Heart left ventricle (tissue), 16 donors: ENCODE measurements around the gene MIEN1. TPM values are rescaled to one million over a fixed set of nuclear protein-coding genes. Genes with fewer than 3 reads are reported as not detected.
A peak's percentile ranks its signal among the peaks of the same experiment; 100 is the strongest.

Source experiments
- ATAC-seq, 4 donors: fragments of 200-7000 bp; cut with Tn5 transposase; one replicate each; pipeline ENCODE4 v1.9.1; 2020 to 2022; ENCODE audit warnings: moderate library complexity in 4 of 4, mild to moderate bottlenecking in 3 of 4, moderate number of reproducible peaks in 1 of 4
- DNase-seq, 5 donors: peaks; one replicate each; pipeline ENCODE4 v3.0.0-alpha.2; 2020
- H3K27ac ChIP-seq, 12 donors: fragments of 200-600 bp; sonication (generic) in 4 of 12; one replicate each; pipeline versions ENCODE4 v1.5.0 to v1.8.0; 2016 to 2022; ENCODE audit warnings: mild to moderate bottlenecking in 2 of 12
- H3K27me3 ChIP-seq, 9 donors: fragments of 200-600 bp; sonication (generic) in 2 of 9; one replicate each; pipeline versions ENCODE4 v1.5.1 to v1.8.0; 2016 to 2022; ENCODE audit warnings: mild to moderate bottlenecking in 3 of 9
- H3K36me3 ChIP-seq, 9 donors: fragments of 200-600 bp; sonication (generic) in 2 of 9; one replicate each; pipeline versions ENCODE4 v1.5.0 to v1.8.0; 2018 to 2022; ENCODE audit warnings: mild to moderate bottlenecking in 2 of 9
- H3K4me1 ChIP-seq, 12 donors: fragments of 200-600 bp; sonication (generic) in 4 of 12; one replicate each; pipeline versions ENCODE4 v1.5.0 to v1.8.0; 2016 to 2022; ENCODE audit warnings: mild to moderate bottlenecking in 3 of 12
- H3K4me3 ChIP-seq, 12 donors: fragments of 200-600 bp; sonication (generic) in 4 of 12; one replicate each; pipeline versions ENCODE4 v1.5.0 to v1.8.0; 2017 to 2022; ENCODE audit warnings: mild to moderate bottlenecking in 9 of 12, moderate library complexity in 4 of 12
- H3K9me3 ChIP-seq, 12 donors: fragments of 200-600 bp; sonication (generic) in 4 of 12; one replicate each; pipeline versions ENCODE4 v1.5.0 to v1.8.0; 2016 to 2022; ENCODE audit warnings: mild to moderate bottlenecking in 1 of 12
- POLR2A ChIP-seq, 2 donors: fragments of 450-650 bp; IDR thresholded peaks; one replicate each; pipeline ENCODE4 v1.6.1; 2017; ENCODE audit warnings: antibody characterized with exemption in 2 of 2, mild to moderate bottlenecking in 2 of 2, moderate library complexity in 2 of 2
- WGBS, 4 donors: extraction: QIAGEN DNeasy Blood & Tissue Kit in 2 of 4; methylation state at CpG; one replicate each; pipeline versions ENCODE4 v1.1.5 to v1.1.7; 2013 to 2018; 5-methylcytosine and 5-hydroxymethylcytosine counted together
- intact Hi-C, 10 donors: fragments of 100-400 bp; cut with DNase I; formaldehyde crosslinking; loops; one replicate each; pipeline versions ENCODE4 v1.11.1 to v1.14.2; 2022
- polyA plus RNA-seq, 2 donors: library from polyadenylated mRNA; stranded (reverse); fragments of 200-250 nt; gene quantifications; one replicate each; pipeline ENCODE4 v1.2.3, GENCODE V29; 2013
- total RNA-seq, 9 donors: library from RNA; depleted of rRNA in 2 of 9; stranded (reverse); fragments of >200 nt in 2 of 9; fragmentation: NEBNext Ultra II Directional in 3 of 9; extraction: Animal tissue kit (Norgen Biotek cat#: 25700) in 3 of 9; gene quantifications; one replicate each; pipeline versions ENCODE4 v1.1.0 to v1.2.4, GENCODE V29; 2016 to 2023
- TF ChIP-seq, protein P1 (sequence below), 12 donors: fragments of 200-600 bp; sonication (generic) in 4 of 12; IDR thresholded peaks; one replicate each; pipeline versions ENCODE4 v1.5.0 to v1.8.0; 2018 to 2022; ENCODE audit warnings: antibody characterized with exemption in 12 of 12, mild to moderate bottlenecking in 5 of 12
- donor health status: ischemic (EF 13 %, LVEDD 7.1; RV severe dilation, severe dysfunction).
- donor health status: healthy with polysubstance abuse.
- donor health status: DM: no; HTN: yes; CAD: no.
- donor health status: DM: no; HTN: no; CAD: no.
- donor health status: ischemic (EF 25% LVEDD 6.9; RV normal size, moderate dysfunction).
- donor health status: ischemic (EF 25% LVEDD 5.7; RV mildly dilated, moderate dysfunction).
- donor health status: healthy.
- donor health status: DM: yes; HTN: yes; CAD: no.
- donor health status: ischemic (EF 35%, LVEDD 5.7; RV mildly dilated, moderate dysfunction).
- donor health status: nonischemic (EF 11% LVEDD 7.7; RV severe dilation, severe dysfunction).
- donor health status: DM: yes; HTN: yes; CAD: no.
- donor health status: PGD.
- donor health status: ischemic (EF 29% LVEDD 5.4; RV normal size, mild dysfunction).
- donor health status: nonischemic (EF 23%, LVEDD 6.1; RV moderate dilation, normal function).

MIEN1 gene
- total and polyA plus RNA-seq, 11 donors, result 34.3 to 159 (median 55.1) TPM

DNA sequence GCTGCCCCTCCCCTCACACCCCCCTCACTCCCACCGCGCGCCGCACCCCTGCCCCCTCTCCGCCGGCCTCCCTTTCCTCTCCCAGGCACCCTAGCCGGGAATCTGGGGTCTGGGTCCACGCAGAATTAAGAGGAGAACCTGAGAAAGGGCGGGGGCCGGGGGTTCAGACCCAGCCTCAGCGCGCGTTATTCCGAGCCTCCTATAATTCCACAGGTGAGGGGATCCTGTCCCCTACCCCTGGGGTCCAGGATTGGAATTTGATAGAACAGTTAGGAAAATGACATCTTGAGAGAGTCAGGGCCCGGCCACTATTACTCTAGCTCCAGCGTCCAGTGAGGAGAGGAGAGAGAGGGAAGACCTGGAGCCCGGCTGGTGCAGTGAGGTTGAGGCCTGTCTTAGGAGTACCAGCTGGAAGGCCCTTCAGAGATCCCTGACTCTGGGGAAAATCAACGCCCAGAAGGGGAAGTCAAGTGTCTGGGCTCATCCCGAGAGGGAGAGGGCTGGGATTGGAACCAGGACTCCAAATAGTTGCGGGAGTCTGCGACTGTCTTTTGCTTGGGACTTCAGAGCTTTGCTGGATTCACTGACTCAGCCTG is 24.7 kb upstream of the MIEN1 start:
- H3K27ac ChIP-seq, result peak overlapping the region; percentile 75 to 98 (median 93)
- intact Hi-C loops, result loop anchor here (1.0 to 10.0 kb wide), 10 partner anchors 68 to 220 kb away; partner anchors contain the start of genes STARD3 (in 5 of the 10) and PGAP3 (in 1 of the 10)
- no peak for ATAC-seq
- TF ChIP-seq, protein P1, sequence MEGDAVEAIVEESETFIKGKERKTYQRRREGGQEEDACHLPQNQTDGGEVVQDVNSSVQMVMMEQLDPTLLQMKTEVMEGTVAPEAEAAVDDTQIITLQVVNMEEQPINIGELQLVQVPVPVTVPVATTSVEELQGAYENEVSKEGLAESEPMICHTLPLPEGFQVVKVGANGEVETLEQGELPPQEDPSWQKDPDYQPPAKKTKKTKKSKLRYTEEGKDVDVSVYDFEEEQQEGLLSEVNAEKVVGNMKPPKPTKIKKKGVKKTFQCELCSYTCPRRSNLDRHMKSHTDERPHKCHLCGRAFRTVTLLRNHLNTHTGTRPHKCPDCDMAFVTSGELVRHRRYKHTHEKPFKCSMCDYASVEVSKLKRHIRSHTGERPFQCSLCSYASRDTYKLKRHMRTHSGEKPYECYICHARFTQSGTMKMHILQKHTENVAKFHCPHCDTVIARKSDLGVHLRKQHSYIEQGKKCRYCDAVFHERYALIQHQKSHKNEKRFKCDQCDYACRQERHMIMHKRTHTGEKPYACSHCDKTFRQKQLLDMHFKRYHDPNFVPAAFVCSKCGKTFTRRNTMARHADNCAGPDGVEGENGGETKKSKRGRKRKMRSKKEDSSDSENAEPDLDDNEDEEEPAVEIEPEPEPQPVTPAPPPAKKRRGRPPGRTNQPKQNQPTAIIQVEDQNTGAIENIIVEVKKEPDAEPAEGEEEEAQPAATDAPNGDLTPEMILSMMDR (IDR thresholded peaks at IDR 0.05), result no peak
- no peak for TF ChIP-seq POLR2A (IDR thresholded peaks at IDR 0.05)
- H3K9me3 ChIP-seq, result no peaks in the 10 kb centered on the region
- no peaks in the 10 kb centered on the region for H3K27me3 ChIP-seq
- WGBS, 4 donors, result 32 to 48% (median 38%) methylated on average over 8 to 21 of the region's 21 CpGs
- no peaks in the 10 kb centered on the region for H3K36me3 ChIP-seq
- H3K4me1 ChIP-seq, result peaks cover 0 to 43% (median 23%) of the 10 kb centered on the region in 12 donors
- H3K4me3 ChIP-seq, result peak overlapping the region; percentile 29 to 89 (median 71)
- DNase-seq, result peak in 1 of 5 donors; percentile 31

- DNase-seq (peak; percentile 92 to 98 (median 95)), ATAC-seq (peak; percentile 88 to 95 (median 94))
- Histone ChIP-seq H3K9me3 (no peaks in the 10 kb centered on the region), H3K4me3 (peak overlapping the region; percentile 29 to 89 (median 71)), H3K27me3 (no peaks in the 10 kb centered on the region), H3K36me3 (no peaks in the 10 kb centered on the region), H3K27ac (peak overlapping the region; percentile 75 to 98 (median 93)), H3K4me1 (peaks cover 0 to 43% (median 25%) of the 10 kb centered on the region in 12 donors)
- intact Hi-C loops, result loop anchor here (1.0 to 10.0 kb wide), 10 partner anchors 67 to 220 kb away; partner anchors contain the start of genes STARD3 (in 5 of the 10) and PGAP3 (in 1 of the 10)
- 0 to 1% (median 0%) methylated on average over 45 to 91 of the region's 91 CpGs for WGBS, 4 donors
- TF ChIP-seq, protein P1 (IDR thresholded peaks at IDR 0.05), result peak; percentile 84 to 99 (median 96)
- peak in 1 of 2 donors; percentile 67 for TF ChIP-seq POLR2A (IDR thresholded peaks at IDR 0.05)
Measured at GRCh38 chr17:39754161-39754957, 24.0 kb upstream of the MIEN1 start.

- intact Hi-C loops, result loop anchor here (1.0 to 10.0 kb wide), 11 partner anchors 23 to 221 kb away; partner anchors contain the start of genes STARD3 (in 5 of the 10), MIEN1 (in 1 of the 10) and PGAP3 (in 1 of the 10)
- H3K27me3 ChIP-seq, result no peaks in the 10 kb centered on the region
- no peaks in the 10 kb centered on the region for H3K9me3 ChIP-seq
- ATAC-seq (peak in 3 of 4 donors; percentile 24 to 53 (median 46)), DNase-seq (peak; percentile 66 to 85 (median 70))
- peaks cover 0 to 40% (median 25%) of the 10 kb centered on the region in 12 donors for H3K4me1 ChIP-seq
- H3K4me3 ChIP-seq, result peak overlapping the region; percentile 29 to 89 (median 71)
- H3K27ac ChIP-seq, result peak overlapping the region; percentile 75 to 98 (median 93)
- TF ChIP-seq, protein P1 (IDR thresholded peaks at IDR 0.05), result no peak
- no peak for TF ChIP-seq POLR2A (IDR thresholded peaks at IDR 0.05)
- H3K36me3 ChIP-seq, result no peaks in the 10 kb centered on the region
- WGBS, 4 donors, result 6 to 19% (median 13%) methylated on average over 20 to 55 of the region's 55 CpGs
Measured at GRCh38 chr17:39753514-39754160, 23.3 kb upstream of the MIEN1 start.
